HepG2 (cell line): ENCODE results near the gene AQP10. TPM values are rescaled to one million over a fixed set of nuclear protein-coding genes. Genes with fewer than 3 reads are reported as not detected.

Experiments
- ATF2 ChIP-seq: sonication (generic); formaldehyde crosslinking; IDR thresholded peaks from 2 replicates; pipeline ENCODE4 v1.4.0; 2020; ENCODE audit warnings: missing genetic modification reagents
- ATM ChIP-seq: fragments of 450-650 bp; IDR thresholded peaks from 2 replicates; pipeline ENCODE4 v1.7.1; 2017; ENCODE audit warnings: mild to moderate bottlenecking, borderline replicate concordance
- CHD4 ChIP-seq: fragments of 200-600 bp; sonication (generic); IDR thresholded peaks from 2 replicates; pipeline ENCODE4 v1.7.0; 2017; ENCODE audit warnings: mild to moderate bottlenecking, low read length, borderline replicate concordance
- EZH2 ChIP-seq: conservative IDR thresholded peaks from 2 replicates; pipeline ENCODE4 v1.6.1; 2012; ENCODE audit warnings: mild to moderate bottlenecking, low read depth, low read length, moderate library complexity
- FOXJ3 ChIP-seq: sonication (generic); formaldehyde crosslinking; IDR thresholded peaks from 2 replicates; pipeline ENCODE4 v1.4.0; 2020; ENCODE audit warnings: missing genetic modification reagents, mild to moderate bottlenecking, borderline replicate concordance
- HNRNPL ChIP-seq: fragments of 200-400 bp; formaldehyde crosslinking; IDR thresholded peaks from 2 replicates; pipeline ENCODE4 v1.6.1; 2017; ENCODE audit warnings: mild to moderate bottlenecking, low read depth, low read length
- IKZF1 ChIP-seq: fragments of 450-650 bp; IDR thresholded peaks from 2 replicates; pipeline ENCODE4 v1.7.1; 2016
- IRX3 ChIP-seq: sonication (generic); formaldehyde crosslinking; IDR thresholded peaks from 2 replicates; pipeline ENCODE4 v1.8.1; 2023; ENCODE audit warnings: mild to moderate bottlenecking, low read depth, missing genetic modification reagents, borderline replicate concordance
- MBNL3 ChIP-seq: fragments of 250-450 bp; sonication (Bioruptor Pico); conservative IDR thresholded peaks from 2 replicates; pipeline ENCODE4 v1.8.0; 2022; ENCODE audit warnings: mild to moderate bottlenecking, inconsistent platforms
- MTA1 ChIP-seq: sonication (generic); formaldehyde crosslinking; IDR thresholded peaks from 2 replicates; pipeline ENCODE4 v1.4.0; 2020; ENCODE audit warnings: missing genetic modification reagents, mild to moderate bottlenecking, borderline replicate concordance
- REL ChIP-seq: sonication (generic); formaldehyde crosslinking; conservative IDR thresholded peaks from 2 replicates; pipeline ENCODE4 v1.8.0; 2022; ENCODE audit warnings: mild to moderate bottlenecking, missing genetic modification reagents, moderate library complexity
- SOX13 ChIP-seq, 3 experiments: fragments of 450-650 bp in 1 of 3; sonication (generic) in 1 of 3; formaldehyde crosslinking in 1 of 3; IDR thresholded peaks in 2 of 3; conservative IDR thresholded peaks in 1 of 3; 2 replicates each; pipeline versions ENCODE4 v1.5.0 to v1.6.1; 2016 to 2020; ENCODE audit warnings: antibody characterized with exemption in 1 of 3, mild to moderate bottlenecking in 1 of 3, missing compliant biosample characterization in 1 of 3, missing genetic modification reagents in 1 of 3, moderate library complexity in 1 of 3
- ZBTB38 ChIP-seq: sonication (generic); formaldehyde crosslinking; IDR thresholded peaks from 2 replicates; pipeline ENCODE4 v1.5.1; 2020; ENCODE audit warnings: mild to moderate bottlenecking, missing genetic modification reagents
- ZFYVE20 ChIP-seq: sonication (generic); formaldehyde crosslinking; IDR thresholded peaks from 2 replicates; pipeline ENCODE4 v1.8.0; 2023; ENCODE audit warnings: low read depth, mild to moderate bottlenecking, moderate library complexity, missing genetic modification reagents, borderline replicate concordance
- ZNF101 ChIP-seq: sonication (generic); formaldehyde crosslinking; IDR thresholded peaks from 2 replicates; pipeline ENCODE4 v1.4.0; 2020; ENCODE audit warnings: mild to moderate bottlenecking, low read depth, missing genetic modification reagents, borderline replicate concordance
- ZNF136 ChIP-seq: sonication (generic); formaldehyde crosslinking; IDR thresholded peaks from 2 replicates; pipeline ENCODE4 v1.8.1; 2022; ENCODE audit warnings: low read depth, mild to moderate bottlenecking, moderate library complexity, missing genetic modification reagents
- ZNF296 ChIP-seq: sonication (generic); formaldehyde crosslinking; conservative IDR thresholded peaks from 2 replicates; pipeline ENCODE4 v1.5.0; 2020; ENCODE audit warnings: mild to moderate bottlenecking, missing genetic modification reagents
- ZNF317 ChIP-seq: sonication (generic); formaldehyde crosslinking; IDR thresholded peaks from 2 replicates; pipeline ENCODE4 v1.5.0; 2020; ENCODE audit warnings: mild to moderate bottlenecking, missing genetic modification reagents
- ZNF331 ChIP-seq: sonication (generic); formaldehyde crosslinking; IDR thresholded peaks from 2 replicates; pipeline ENCODE4 v1.4.0; 2020; ENCODE audit warnings: missing genetic modification reagents
- ZNF343 ChIP-seq: sonication (generic); formaldehyde crosslinking; IDR thresholded peaks from 2 replicates; pipeline ENCODE4 v1.4.0; 2020; ENCODE audit warnings: mild to moderate bottlenecking, missing genetic modification reagents
- ZNF451 ChIP-seq: sonication (generic); formaldehyde crosslinking; IDR thresholded peaks from 2 replicates; pipeline ENCODE4 v1.5.0; 2020; ENCODE audit warnings: mild to moderate bottlenecking, missing genetic modification reagents
- ZNF570 ChIP-seq: sonication (generic); formaldehyde crosslinking; IDR thresholded peaks from 2 replicates; pipeline ENCODE4 v1.4.0; 2020; ENCODE audit warnings: mild to moderate bottlenecking, missing genetic modification reagents, borderline replicate concordance
- ZNF614 ChIP-seq: IDR thresholded peaks from 2 replicates; pipeline ENCODE4 v1.6.1; 2018; ENCODE audit warnings: missing biosample characterization, missing genetic modification reagents, inconsistent platforms, borderline replicate concordance
- ZNF800 ChIP-seq: sonication (generic); formaldehyde crosslinking; IDR thresholded peaks from 2 replicates; pipeline ENCODE4 v1.4.0; 2020; ENCODE audit warnings: missing genetic modification reagents
- ZUFSP ChIP-seq: sonication (generic); formaldehyde crosslinking; IDR thresholded peaks from 2 replicates; pipeline ENCODE4 v1.9.0; 2021; ENCODE audit warnings: missing genetic modification reagents, mild to moderate bottlenecking, borderline replicate concordance
- polyA plus RNA-seq, 8 experiments: library from polyadenylated mRNA; depleted of rRNA in 3 of 8; stranded (reverse) in 7 of 8; unstranded in 1 of 8; fragments of >200 nt; fragmentation: Illumina TruSeq in 4 of 8; extraction: Trizol in 4 of 8; gene quantifications; 2 replicates each; pipeline versions ENCODE4 v1.2.1 to v1.2.3, GENCODE V29; 2011 to 2016; ENCODE audit warnings: low read depth in 4 of 8, missing spikeins in 1 of 8, mixed read lengths in 1 of 8; ENCODE audit not compliant: insufficient read depth in 1 of 8
- total RNA-seq, 5 experiments: library from RNA; depleted of rRNA; stranded (reverse); fragments of >200 nt; fragmentation: Illumina TruSeq; extraction: Trizol; gene quantifications; 2 replicates each; pipeline ENCODE4 v1.2.3, GENCODE V29; 2016; ENCODE audit warnings: low read depth in 1 of 5

AQP10 gene
- total and polyA plus RNA-seq, 2 of the 13 experiments (the other 11 are each of a cell fraction or from before 2014, with no cell fraction given), result 0.30 TPM; not detected in 1

GRCh38 chr1:154272217-154272998 lies 48.5 kb upstream of the AQP10 start, which contains the start of gene HAX1 (continued):
- TF ChIP-seq ATF2 (peak; percentile 72), FOXJ3 (no peak), IKZF1 (no peak), MTA1 (CRISPR knock-in tag) (peak; percentile 50; the same call in 1 of the 2 replicates), ZNF614 (CRISPR knock-in tag) (peak; percentile 46; the same call in 1 of the 2 replicates), ZNF800 (no peak), ATM (no peak), ZNF317 (CRISPR knock-in tag) (peak; percentile 77), ZNF343 (CRISPR knock-in tag) (no peak; the same call in 1 of the 2 replicates), ZBTB38 (CRISPR knock-in tag) (peak; percentile 81; the same call in 1 of the 2 replicates), ZNF296 (no peak), ZNF101 (CRISPR knock-in tag) (no peak), ZNF451 (CRISPR knock-in tag) (no peak), ZNF136 (0 out of 2 replicates have a peak, but pooled peaks have one; percentile 64), IRX3 (no peak), REL (CRISPR knock-in tag) (0 out of 2 replicates have a peak, but pooled peaks have one; percentile 45), ZNF570 (CRISPR knock-in tag) (no peak), HNRNPL (no peak), MBNL3 (CRISPR knock-in tag) (no peak), ZFYVE20 (CRISPR knock-in tag) (no peak), CHD4 (no peak), ZNF331 (CRISPR knock-in tag) (no peak; the same call in 1 of the 2 replicates), EZH2 (no peak), ZUFSP (CRISPR knock-in tag) (no peak), SOX13 (IDR thresholded peaks at IDR 0.05) (no peak), SOX13 (CRISPR knock-in tag; conservative IDR thresholded peaks at IDR 0.05 in 1 of 2, IDR thresholded peaks at IDR 0.05 in 1 of 2) (peak in 1 of 2 experiments; percentile 50; a peak in 1 of 4 replicates)
